Stimulated activated naive B cell treated with anti-CD40 and anti-IgM and Interleukin-4, amounts not matched to agents 10 μg/mL and 1 μg/mL and 100 μg/mL, for 72 hours (primary cell): Measurements from ENCODE around the gene SPATA21.
A peak's percentile ranks its signal among the peaks of the same experiment; 100 is the strongest.

Experiments used
- ATAC-seq, 2 donors: fragments of 150-1000 bp; cut with Tn5 transposase; replicated peaks; 2 replicates each; pipeline ENCODE4 v1.10.0; 2021; ENCODE audit warnings: moderate library complexity in 1 of 2
- DNase-seq: peaks from one replicate; pipeline ENCODE4 v3.0.0; 2021
- H3K27ac Mint-ChIP-seq: one replicate; pipeline ENCODE4 v1.8.0; 2022; ENCODE audit warnings: mild to moderate bottlenecking, mixed read lengths
- H3K27me3 Mint-ChIP-seq, 2 donors: one replicate each; pipeline ENCODE4 v1.8.0; 2022; ENCODE audit warnings: mixed read lengths in 2 of 2
- H3K36me3 Mint-ChIP-seq, 2 donors: one replicate each; pipeline ENCODE4 v1.8.0; 2022; ENCODE audit warnings: mixed read lengths in 2 of 2, mild to moderate bottlenecking in 1 of 2
- H3K4me1 Mint-ChIP-seq, 2 donors: one replicate each; pipeline ENCODE4 v1.8.0; 2022; ENCODE audit warnings: mixed read lengths in 2 of 2, mild to moderate bottlenecking in 1 of 2
- H3K4me3 Mint-ChIP-seq, 2 donors: one replicate each; pipeline ENCODE4 v1.8.0; 2022; ENCODE audit warnings: mild to moderate bottlenecking in 2 of 2, mixed read lengths in 2 of 2, moderate library complexity in 1 of 2
- H3K9me3 Mint-ChIP-seq, 2 donors: one replicate each; pipeline ENCODE4 v1.8.0; 2022; ENCODE audit warnings: mixed read lengths in 2 of 2, mild to moderate bottlenecking in 1 of 2

SPATA21 gene

DNA sequence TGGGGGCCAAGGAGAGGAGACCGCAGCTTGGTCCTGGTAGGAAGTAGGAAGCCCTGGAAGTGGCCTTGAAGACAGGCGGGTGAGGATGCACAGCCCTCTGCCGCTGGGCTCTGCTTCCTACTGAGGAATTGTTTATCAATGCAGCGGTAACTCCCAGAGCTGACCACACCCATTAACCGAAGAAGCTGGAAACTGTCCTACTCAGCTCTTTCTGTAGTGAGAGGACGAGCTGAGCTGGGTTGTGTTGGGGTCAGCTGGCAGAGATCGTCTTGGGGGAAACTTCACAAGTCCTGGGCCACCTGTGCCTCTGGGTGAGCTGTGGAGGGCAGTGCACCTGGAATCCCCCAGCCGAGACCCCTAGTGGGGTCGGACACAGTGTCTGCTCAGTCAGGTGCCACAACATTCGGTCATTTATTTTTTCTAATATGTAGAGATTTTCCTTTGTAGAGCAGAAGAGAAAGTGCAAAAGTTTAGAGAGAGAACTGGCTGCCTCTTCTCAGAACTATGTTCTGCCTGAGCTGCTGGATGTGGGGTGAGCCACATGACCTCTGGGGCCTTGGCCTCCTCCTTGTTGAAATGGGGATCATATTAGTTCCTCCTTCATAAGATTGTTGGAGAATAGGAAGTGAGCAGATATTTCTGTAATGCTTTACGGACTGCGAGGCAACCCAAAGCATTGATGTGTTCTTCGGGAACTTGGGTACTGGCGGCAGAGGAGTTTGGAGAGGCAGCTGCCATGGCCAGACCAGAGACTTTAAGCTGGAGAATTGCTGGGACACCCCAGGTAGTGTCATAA, 6.9 kb upstream of the SPATA21 start:
- H3K27me3 Mint-ChIP-seq: no peaks in the 10 kb centered on the region
- ATAC-seq (no peak), DNase-seq (no peak)
- no peaks in the 10 kb centered on the region for H3K9me3 Mint-ChIP-seq
- H3K36me3 Mint-ChIP-seq: peaks cover 50 to 55% of the 10 kb centered on the region in 2 donors
- H3K4me1 Mint-ChIP-seq: peaks cover 27 to 57% of the 10 kb centered on the region in 2 donors
- H3K4me3 Mint-ChIP-seq: peak overlapping the region; percentile 41 to 95
- H3K27ac Mint-ChIP-seq: peak overlapping the region; percentile 98

DNA sequence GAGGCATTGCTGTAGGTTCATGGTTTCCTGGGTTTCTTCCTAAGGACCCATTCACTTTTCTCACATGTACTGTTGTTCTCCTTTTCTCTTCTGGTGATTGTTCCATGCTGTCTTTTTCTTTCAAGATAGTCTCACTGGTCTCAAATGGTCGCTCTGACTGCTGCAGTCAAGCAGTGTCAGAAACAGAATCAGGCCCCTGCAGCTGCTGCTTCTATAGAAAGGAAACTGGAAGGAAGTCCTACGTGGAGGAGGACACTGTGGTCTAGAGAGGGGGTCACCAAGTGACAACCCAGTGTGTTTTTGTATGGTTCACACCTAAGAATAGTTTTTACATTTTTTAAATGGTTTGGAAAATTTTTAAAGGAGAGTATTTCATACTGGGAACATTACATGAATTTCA, 5.7 kb upstream of the SPATA21 start:
- Mint-ChIP-seq H3K9me3 (no peaks in the 10 kb centered on the region), H3K4me3 (peak overlapping the region; percentile 95 to 97), H3K27me3 (no peaks in the 10 kb centered on the region), H3K27ac (peak overlapping the region; percentile 98), H3K4me1 (peaks cover 24 to 45% of the 10 kb centered on the region in 2 donors), H3K36me3 (peaks cover 38 to 43% of the 10 kb centered on the region in 2 donors)
- DNase-seq (no peak), ATAC-seq (peak; percentile 26 to 44)

DNA sequence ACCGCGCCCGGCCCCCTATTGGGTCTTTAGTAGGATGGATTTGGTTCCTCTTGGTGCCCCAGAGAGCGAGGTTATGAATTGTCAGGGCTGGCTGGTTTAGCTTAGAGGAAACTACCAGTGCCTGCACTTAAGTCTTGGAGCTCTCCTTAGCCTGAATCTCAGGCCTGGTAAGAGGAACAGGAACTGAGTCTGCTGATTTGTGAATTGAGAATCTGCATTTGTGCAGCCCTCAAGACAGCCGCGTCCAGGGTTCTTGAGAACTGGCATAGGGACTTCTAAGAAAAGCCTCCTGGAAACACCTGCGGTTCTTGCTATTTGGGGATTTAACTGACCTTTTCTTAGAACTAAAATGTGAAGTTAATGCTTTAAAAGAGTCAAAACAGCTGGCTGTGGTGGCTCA, 5.0 kb upstream of the SPATA21 start:
- no peaks in the 10 kb centered on the region for H3K27me3 Mint-ChIP-seq
- H3K36me3 Mint-ChIP-seq: peaks cover 34 to 39% of the 10 kb centered on the region in 2 donors
- peak overlapping the region; percentile 95 to 97 for H3K4me3 Mint-ChIP-seq
- peak overlapping the region; percentile 98 for H3K27ac Mint-ChIP-seq
- H3K4me1 Mint-ChIP-seq: peaks cover 24 to 45% of the 10 kb centered on the region in 2 donors
- no peaks in the 10 kb centered on the region for H3K9me3 Mint-ChIP-seq
- ATAC-seq: peak; percentile 74 to 78
- DNase-seq: peak; percentile 69

- DNase-seq (no peak), ATAC-seq (no peak)
- Mint-ChIP-seq H3K4me1 (peaks cover 24 to 42% of the 10 kb centered on the region in 2 donors), H3K36me3 (peaks cover 34 to 38% of the 10 kb centered on the region in 2 donors), H3K27ac (peak overlapping the region; percentile 98), H3K27me3 (no peaks in the 10 kb centered on the region), H3K4me3 (peak overlapping the region; percentile 95 to 97), H3K9me3 (no peaks in the 10 kb centered on the region)
Measured at GRCh38 chr1:16441282-16441665, 4.0 kb upstream of the SPATA21 start.

DNA sequence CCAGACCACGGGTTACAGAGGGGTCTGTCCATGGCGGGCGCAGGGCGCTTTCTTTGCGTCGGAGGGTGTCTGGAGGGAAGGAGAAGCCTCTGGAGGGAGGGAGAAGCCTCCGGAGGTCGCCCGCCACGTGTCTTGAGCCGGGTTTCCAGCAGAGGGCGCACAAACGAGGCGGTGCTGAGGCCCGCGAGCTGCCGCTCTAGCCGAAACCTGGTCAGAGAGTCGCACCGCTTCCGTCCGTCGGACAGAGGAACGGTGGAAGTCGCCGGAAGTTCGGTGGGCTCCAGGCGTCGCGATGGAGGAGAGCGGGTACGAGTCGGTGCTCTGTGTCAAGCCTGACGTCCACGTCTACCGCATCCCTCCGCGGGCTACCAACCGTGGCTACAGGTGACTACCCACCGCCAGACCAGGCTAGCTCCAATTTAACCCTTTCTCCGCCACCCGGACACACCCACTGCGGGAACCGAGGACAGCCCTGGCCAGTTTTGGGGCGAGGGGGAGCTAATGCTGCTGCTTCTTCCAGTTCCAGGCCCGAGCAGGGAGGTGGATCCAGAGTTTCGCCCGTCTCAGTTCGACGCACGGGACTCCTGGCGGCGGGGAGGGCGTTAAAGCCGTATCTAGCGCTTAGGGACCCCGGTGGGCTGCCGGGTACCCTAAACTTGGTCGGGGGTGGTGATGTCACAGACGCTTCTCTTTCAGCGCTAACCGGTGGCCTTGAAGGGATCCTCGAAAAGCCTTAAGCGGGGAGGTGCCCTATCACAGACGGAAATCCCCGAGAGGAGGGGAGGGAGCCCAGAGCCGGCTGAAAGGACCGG, 3.5 kb upstream of the SPATA21 start, which contains the start of gene NECAP2:
Gene NECAP2 (plus strand): TSS at position 255 of the 812 bp plus-strand sequence. CDS start 38 bp downstream, at position 293.
- H3K4me1 Mint-ChIP-seq: peaks cover 24 to 41% of the 10 kb centered on the region in 2 donors
- ATAC-seq: peak; percentile 81
- peak; percentile 93 for DNase-seq
- peak within 1 kb of the TSS; percentile 98 for H3K27ac Mint-ChIP-seq
- peaks cover 34 to 36% of the 10 kb centered on the region in 2 donors for H3K36me3 Mint-ChIP-seq
- no peaks in the 10 kb centered on the region for H3K27me3 Mint-ChIP-seq
- peak within 1 kb of the TSS; percentile 95 to 97 for H3K4me3 Mint-ChIP-seq
- H3K9me3 Mint-ChIP-seq: no peaks in the 10 kb centered on the region

- H3K36me3 Mint-ChIP-seq: peaks cover 31 to 32% of the 10 kb centered on the region in 2 donors
- no peak for DNase-seq
- H3K27ac Mint-ChIP-seq: peak overlapping the region; percentile 98
- peak overlapping the region; percentile 95 to 97 for H3K4me3 Mint-ChIP-seq
- peak; percentile 12 to 17 for ATAC-seq
- peaks cover 24 to 41% of the 10 kb centered on the region in 2 donors for H3K4me1 Mint-ChIP-seq
- H3K9me3 Mint-ChIP-seq: no peaks in the 10 kb centered on the region
- no peaks in the 10 kb centered on the region for H3K27me3 Mint-ChIP-seq
Measured at GRCh38 chr1:16440131-16440469, 2.9 kb upstream of the SPATA21 start.

- peaks cover 0 to 1% of the 10 kb centered on the region in 2 donors for H3K9me3 Mint-ChIP-seq
- H3K36me3 Mint-ChIP-seq: peaks cover 22 to 25% of the 10 kb centered on the region in 2 donors
- peaks cover 19 to 33% of the 10 kb centered on the region in 2 donors for H3K4me1 Mint-ChIP-seq
- ATAC-seq (no peak), DNase-seq (no peak)
- H3K27me3 Mint-ChIP-seq: no peaks in the 10 kb centered on the region
- no peak overlapping the region for H3K27ac Mint-ChIP-seq
- no peak overlapping the region for H3K4me3 Mint-ChIP-seq
Measured at GRCh38 chr1:16438924-16439323, 1.7 kb upstream of the SPATA21 start.

DNA sequence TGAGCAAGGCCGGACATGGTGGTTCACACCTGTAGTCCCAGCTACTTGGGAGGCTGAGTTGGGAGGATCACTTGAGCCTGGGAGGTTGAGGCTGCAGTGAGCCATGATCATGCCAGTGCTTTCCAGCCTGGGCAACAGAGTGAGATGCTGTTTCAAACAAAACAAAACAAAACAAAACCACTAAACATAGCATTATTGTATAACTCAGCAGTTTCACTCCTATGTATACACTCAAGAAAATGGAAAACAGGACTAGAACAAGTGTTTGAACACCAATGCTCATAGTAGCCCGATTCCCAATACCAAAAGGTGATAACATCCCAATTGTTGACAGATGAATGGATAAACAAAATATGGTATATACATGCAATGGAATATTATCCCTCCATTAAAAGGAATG, 1.3 kb upstream of the SPATA21 start:
- Mint-ChIP-seq H3K9me3 (peaks cover 0 to 1% of the 10 kb centered on the region in 2 donors), H3K36me3 (peaks cover 18 to 21% of the 10 kb centered on the region in 2 donors), H3K27me3 (no peaks in the 10 kb centered on the region), H3K4me1 (peaks cover 17 to 31% of the 10 kb centered on the region in 2 donors), H3K27ac (no peak overlapping the region), H3K4me3 (no peak overlapping the region)
- ATAC-seq: no peak
- no peak for DNase-seq

- peaks cover 6 to 7% of the 10 kb centered on the region in 2 donors for H3K4me1 Mint-ChIP-seq
- no peak for DNase-seq
- H3K27ac Mint-ChIP-seq: no peak overlapping the region
- peaks cover 6 to 11% of the 10 kb centered on the region in 2 donors for H3K27me3 Mint-ChIP-seq
- ATAC-seq: peak in 1 of 2 donors; percentile 25
- H3K36me3 Mint-ChIP-seq: no peaks in the 10 kb centered on the region
- H3K4me3 Mint-ChIP-seq: no peak overlapping the region
- peaks cover 0 to 1% of the 10 kb centered on the region in 2 donors for H3K9me3 Mint-ChIP-seq
Measured at GRCh38 chr1:16434501-16434900, 2.7 kb downstream of the SPATA21 start.

DNA sequence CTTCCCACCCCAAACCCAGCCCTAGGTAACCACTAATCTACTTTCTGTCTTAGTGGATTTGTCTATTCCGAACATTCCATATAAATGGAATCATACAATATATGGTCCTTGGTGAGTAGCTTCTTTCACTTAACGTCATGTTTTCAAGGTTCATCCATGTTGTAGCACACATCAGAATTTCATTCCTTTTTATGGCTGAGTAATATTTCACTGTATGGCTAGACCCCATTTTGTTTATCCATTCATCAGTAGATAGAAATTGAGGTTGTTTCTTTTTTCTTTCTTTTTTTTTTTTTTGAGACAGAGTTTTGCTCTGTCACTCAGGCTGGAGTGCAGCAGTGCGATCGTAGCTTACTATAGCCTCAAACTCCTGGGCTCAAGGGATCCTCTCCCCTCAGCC, 3.2 kb downstream of the SPATA21 start:
- Mint-ChIP-seq H3K27me3 (peaks cover 6 to 11% of the 10 kb centered on the region in 2 donors), H3K4me3 (no peak overlapping the region), H3K27ac (no peak overlapping the region), H3K36me3 (no peaks in the 10 kb centered on the region), H3K9me3 (peaks cover 0 to 1% of the 10 kb centered on the region in 2 donors), H3K4me1 (peaks cover 6 to 7% of the 10 kb centered on the region in 2 donors)
- no peak for DNase-seq
- no peak for ATAC-seq

- H3K27ac Mint-ChIP-seq: no peak overlapping the region
- H3K27me3 Mint-ChIP-seq: peaks cover 6 to 11% of the 10 kb centered on the region in 2 donors
- H3K9me3 Mint-ChIP-seq: peaks cover 0 to 1% of the 10 kb centered on the region in 2 donors
Measured at GRCh38 chr1:16433030-16433429, 4.2 kb downstream of the SPATA21 start.

GRCh38 chr1:16430606-16431005, 6.6 kb downstream of the SPATA21 start:
- H3K36me3 Mint-ChIP-seq: no peaks in the 10 kb centered on the region

More at GRCh38 chr1:16433030-16433429, 4.2 kb downstream of the SPATA21 start:
- no peaks in the 10 kb centered on the region for H3K36me3 Mint-ChIP-seq
- peaks cover 6 to 7% of the 10 kb centered on the region in 2 donors for H3K4me1 Mint-ChIP-seq
- DNase-seq (no peak), ATAC-seq (no peak)
- H3K4me3 Mint-ChIP-seq: no peak overlapping the region

DNA sequence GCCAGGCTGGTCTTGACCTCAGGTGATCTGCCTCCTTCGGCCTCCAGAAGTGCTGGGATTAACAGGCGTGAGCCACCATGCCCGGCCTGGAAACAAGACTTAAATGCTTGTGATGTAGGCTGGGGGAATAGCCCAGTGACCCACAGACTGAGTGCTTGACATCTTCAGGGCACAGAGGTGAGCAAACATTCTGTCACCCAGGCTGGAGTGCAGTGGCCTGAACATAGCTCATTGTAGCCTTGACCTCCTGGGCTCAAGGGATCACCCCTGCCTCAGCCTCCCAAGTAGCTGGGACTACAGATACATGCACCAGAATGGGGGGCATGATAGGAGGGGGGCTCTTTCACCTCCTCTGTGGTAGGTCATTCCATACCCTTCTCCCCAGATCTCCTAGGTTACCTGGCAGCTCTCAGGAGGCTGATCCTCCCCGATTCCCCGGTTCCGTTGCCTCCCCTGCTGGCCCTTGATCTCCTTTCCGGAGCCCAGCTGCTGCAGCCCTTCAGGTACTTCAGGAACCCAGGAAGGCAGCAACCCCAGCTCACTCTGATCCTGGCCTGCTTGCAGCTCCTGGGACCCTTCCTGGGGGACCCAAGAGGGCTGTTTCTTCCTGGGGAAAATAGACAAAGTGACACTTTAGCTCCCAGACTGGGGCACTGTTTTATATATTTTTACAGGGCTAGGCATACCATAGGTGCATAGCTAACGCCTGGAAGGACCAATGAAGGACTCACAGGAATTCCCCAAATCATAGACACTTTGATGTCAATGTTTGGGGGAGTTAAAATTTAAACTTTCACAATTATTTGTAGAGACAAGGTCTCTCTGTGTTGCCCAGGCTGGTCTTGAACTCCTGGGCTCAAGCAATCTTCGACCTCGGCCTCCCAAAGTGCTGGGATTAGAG, 11.8 kb downstream of the SPATA21 start:
- Mint-ChIP-seq H3K9me3 (no peaks in the 10 kb centered on the region), H3K27ac (no peak overlapping the region), H3K27me3 (peaks cover 0 to 5% of the 10 kb centered on the region in 2 donors), H3K4me3 (no peak overlapping the region), H3K36me3 (no peaks in the 10 kb centered on the region), H3K4me1 (peaks cover 10 to 12% of the 10 kb centered on the region in 2 donors)
- ATAC-seq: no peak
- DNase-seq: no peak

More at GRCh38 chr1:16430606-16431005, 6.6 kb downstream of the SPATA21 start:
- Mint-ChIP-seq H3K27me3 (peaks cover 6 to 11% of the 10 kb centered on the region in 2 donors), H3K4me1 (peaks cover 6 to 7% of the 10 kb centered on the region in 2 donors), H3K9me3 (peaks cover 0 to 1% of the 10 kb centered on the region in 2 donors), H3K27ac (no peak overlapping the region), H3K4me3 (no peak overlapping the region)
- DNase-seq (no peak), ATAC-seq (no peak)
